Tibial nerve (tissue), 4 donors: Measurements from ENCODE around the gene LRRTM1.

Experiments used
- EP300 ChIP-seq, 2 donors: sonication (generic); formaldehyde crosslinking; IDR thresholded peaks; one replicate each; pipeline ENCODE4 v1.6.1; 2017; ENCODE audit warnings: antibody characterized with exemption in 2 of 2, mild to moderate bottlenecking in 1 of 2
- POLR2A ChIP-seq, 2 donors: fragments of 450-650 bp; IDR thresholded peaks; one replicate each; pipeline ENCODE4 v1.6.1; 2017; ENCODE audit warnings: antibody characterized with exemption in 2 of 2, mild to moderate bottlenecking in 2 of 2, moderate library complexity in 2 of 2
- TF ChIP-seq, protein P1 (sequence below), 5 experiments: fragments of 200-600 bp in 3 of 5; fragments of 450-650 bp in 2 of 5; sonication (generic) in 3 of 5; IDR thresholded peaks; one replicate each; pipeline ENCODE4 v1.5.1; 2016 to 2019; ENCODE audit warnings: antibody characterized with exemption in 5 of 5, mild to moderate bottlenecking in 3 of 5, moderate library complexity in 2 of 5

DNA sequence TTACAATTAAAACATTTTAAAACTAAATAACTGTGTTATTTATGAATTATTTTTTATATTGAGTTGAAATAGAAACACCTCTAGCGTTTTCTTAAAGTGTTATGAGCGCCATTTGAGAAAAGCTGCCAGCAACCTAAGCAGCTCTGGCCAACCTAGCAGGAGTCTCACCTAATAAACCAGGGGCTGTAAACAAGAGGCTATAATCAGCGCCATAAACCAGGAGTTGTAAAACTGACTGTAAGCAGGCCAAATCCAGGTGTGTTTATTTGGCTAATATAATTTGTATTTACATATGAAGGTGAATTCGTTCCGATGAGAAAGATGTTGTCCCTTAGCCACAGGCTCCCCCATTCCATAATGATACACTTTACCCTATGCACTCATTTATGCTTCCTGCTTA lies 34.7 kb downstream of the LRRTM1 start:
- TF ChIP-seq, protein P1, sequence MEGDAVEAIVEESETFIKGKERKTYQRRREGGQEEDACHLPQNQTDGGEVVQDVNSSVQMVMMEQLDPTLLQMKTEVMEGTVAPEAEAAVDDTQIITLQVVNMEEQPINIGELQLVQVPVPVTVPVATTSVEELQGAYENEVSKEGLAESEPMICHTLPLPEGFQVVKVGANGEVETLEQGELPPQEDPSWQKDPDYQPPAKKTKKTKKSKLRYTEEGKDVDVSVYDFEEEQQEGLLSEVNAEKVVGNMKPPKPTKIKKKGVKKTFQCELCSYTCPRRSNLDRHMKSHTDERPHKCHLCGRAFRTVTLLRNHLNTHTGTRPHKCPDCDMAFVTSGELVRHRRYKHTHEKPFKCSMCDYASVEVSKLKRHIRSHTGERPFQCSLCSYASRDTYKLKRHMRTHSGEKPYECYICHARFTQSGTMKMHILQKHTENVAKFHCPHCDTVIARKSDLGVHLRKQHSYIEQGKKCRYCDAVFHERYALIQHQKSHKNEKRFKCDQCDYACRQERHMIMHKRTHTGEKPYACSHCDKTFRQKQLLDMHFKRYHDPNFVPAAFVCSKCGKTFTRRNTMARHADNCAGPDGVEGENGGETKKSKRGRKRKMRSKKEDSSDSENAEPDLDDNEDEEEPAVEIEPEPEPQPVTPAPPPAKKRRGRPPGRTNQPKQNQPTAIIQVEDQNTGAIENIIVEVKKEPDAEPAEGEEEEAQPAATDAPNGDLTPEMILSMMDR (IDR thresholded peaks at IDR 0.05) = no peak
- no peak for TF ChIP-seq POLR2A (IDR thresholded peaks at IDR 0.05)
- TF ChIP-seq EP300 (IDR thresholded peaks at IDR 0.05) = no peak
